HEK293T (cell line): ENCODE results near the gene NINJ2.

ENCODE experiments used
- BHLHE40 ChIP-seq: fragments of 450-650 bp; IDR thresholded peaks from 2 replicates; pipeline ENCODE4 v1.6.1; 2016; ENCODE audit warnings: mild to moderate bottlenecking, moderate library complexity, borderline replicate concordance
- FOXK2 ChIP-seq: fragments of 450-650 bp; IDR thresholded peaks from 2 replicates; pipeline ENCODE4 v1.6.1; 2016; ENCODE audit warnings: mild to moderate bottlenecking
- FOXM1 ChIP-seq: fragments of 450-650 bp; IDR thresholded peaks from 2 replicates; pipeline ENCODE4 v1.6.1; 2017; ENCODE audit warnings: mild to moderate bottlenecking, borderline replicate concordance
- HDGF ChIP-seq: fragments of 450-650 bp; IDR thresholded peaks from 2 replicates; pipeline ENCODE4 v1.6.1; 2017; ENCODE audit warnings: antibody characterized with exemption, borderline replicate concordance
- LEF1 ChIP-seq: fragments of 450-650 bp; IDR thresholded peaks from 2 replicates; pipeline ENCODE4 v1.6.1; 2017; ENCODE audit warnings: mild to moderate bottlenecking, borderline replicate concordance
- SP1 ChIP-seq: fragments of 450-650 bp; IDR thresholded peaks from 2 replicates; pipeline ENCODE4 v1.6.1; 2017
- TARDBP ChIP-seq: fragments of 450-650 bp; IDR thresholded peaks from 2 replicates; pipeline ENCODE4 v1.6.1; 2016
- ZNF384 ChIP-seq: fragments of 450-650 bp; IDR thresholded peaks from 2 replicates; pipeline ENCODE4 v1.6.1; 2016

DNA sequence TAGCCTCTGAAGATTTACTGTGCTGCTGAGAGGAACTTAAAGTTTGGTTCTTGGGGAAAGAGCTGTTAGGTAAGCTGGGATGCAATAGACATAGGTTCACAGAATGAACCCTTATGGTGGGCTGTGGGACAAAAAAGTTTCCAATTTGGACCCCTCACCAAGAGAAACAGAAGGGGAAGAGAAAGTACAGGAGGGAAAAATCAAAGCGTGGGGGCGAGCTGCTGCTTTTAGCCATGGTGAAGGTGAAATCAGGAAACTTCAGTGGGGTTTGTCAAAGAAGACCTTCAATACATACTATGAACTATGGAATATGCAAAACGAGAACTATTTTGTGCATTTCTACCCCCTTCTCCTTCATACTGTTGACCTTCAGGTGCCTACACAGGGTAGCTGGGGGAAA is 10.6 kb upstream of the NINJ2 start:
- TF ChIP-seq SP1 = no peak
- no peak for TF ChIP-seq BHLHE40
- TF ChIP-seq FOXM1 = no peak
- TF ChIP-seq HDGF = no peak
- TF ChIP-seq ZNF384 = no peak
- no peak for TF ChIP-seq TARDBP
- TF ChIP-seq FOXK2 = no peak
- no peak for TF ChIP-seq LEF1
